Measurements from ENCODE around the gene DOCK2. TPM values are rescaled to one million over a fixed set of nuclear protein-coding genes. Genes with fewer than 3 reads are reported as not detected.

The DOCK2 gene
- total and polyA plus RNA-seq, 8 donors: 4.3 to 101 (median 5.3) TPM

- Histone ChIP-seq H3K27ac (no peak overlapping the region), H3K36me3 (no peaks in the 10 kb centered on the region), H3K4me3 (no peak overlapping the region), H3K27me3 (no peaks in the 10 kb centered on the region), H3K4me1 (peaks cover 0 to 33% of the 10 kb centered on the region in 2 donors), H3K9me3 (peaks cover 0 to 6% of the 10 kb centered on the region in 2 donors)
- ATAC-seq (peak; percentile 29), DNase-seq (no peak)
- intact Hi-C loops (cut with DNase I): no loop called here
- TF ChIP-seq CTCF (IDR thresholded peaks at IDR 0.05): no peak
These were observed 458.6 kb downstream of the DOCK2 start for GRCh38 chr5:170095646-170096045.

DNA sequence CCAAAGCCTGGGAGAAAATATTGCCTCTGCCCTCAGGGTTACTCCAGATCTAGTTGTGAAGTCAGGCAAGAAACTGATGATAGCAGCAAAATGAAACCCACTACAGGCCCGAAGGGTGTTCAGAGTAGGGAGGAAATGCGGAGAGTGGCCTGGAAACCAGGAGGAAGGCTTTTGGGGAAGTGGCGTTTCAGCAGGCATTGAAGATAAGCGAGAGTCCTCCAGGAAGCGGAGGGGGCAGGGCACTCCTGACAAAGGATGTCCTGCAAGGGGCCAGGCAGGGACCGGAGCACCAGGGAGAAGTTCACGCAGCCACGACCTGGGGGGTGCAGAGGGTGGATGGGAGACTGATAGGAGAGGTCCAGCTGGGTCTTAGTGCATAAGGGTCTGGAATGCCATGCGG is 460.9 kb downstream of the DOCK2 start:
- peaks cover 0 to 6% of the 10 kb centered on the region in 2 donors for H3K9me3 ChIP-seq
- H3K4me3 ChIP-seq: no peak overlapping the region
- H3K27ac ChIP-seq: no peak overlapping the region
- TF ChIP-seq CTCF (IDR thresholded peaks at IDR 0.05): no peak
- H3K27me3 ChIP-seq: no peaks in the 10 kb centered on the region
- DNase-seq: peak in 2 of 4 donors; percentile 24 to 48
- no peaks in the 10 kb centered on the region for H3K36me3 ChIP-seq
- intact Hi-C loops (cut with DNase I): no loop called here
- peaks cover 0 to 33% of the 10 kb centered on the region in 2 donors for H3K4me1 ChIP-seq
- ATAC-seq: no peak

- DNase-seq (peak in 3 of 4 donors; percentile 65 to 90 (median 82)), ATAC-seq (peak; percentile 85)
- peaks cover 0 to 32% of the 10 kb centered on the region in 2 donors for H3K4me1 ChIP-seq
- no peaks in the 10 kb centered on the region for H3K36me3 ChIP-seq
- peak; percentile 66 to 68 for TF ChIP-seq CTCF (IDR thresholded peaks at IDR 0.05)
- H3K27ac ChIP-seq: no peak overlapping the region
- H3K9me3 ChIP-seq: peaks cover 0 to 6% of the 10 kb centered on the region in 2 donors
- H3K27me3 ChIP-seq: no peaks in the 10 kb centered on the region
- no peak overlapping the region for H3K4me3 ChIP-seq
- intact Hi-C loops (cut with DNase I): no loop called here
These were observed 463.2 kb downstream of the DOCK2 start for GRCh38 chr5:170100066-170100943.

DNA sequence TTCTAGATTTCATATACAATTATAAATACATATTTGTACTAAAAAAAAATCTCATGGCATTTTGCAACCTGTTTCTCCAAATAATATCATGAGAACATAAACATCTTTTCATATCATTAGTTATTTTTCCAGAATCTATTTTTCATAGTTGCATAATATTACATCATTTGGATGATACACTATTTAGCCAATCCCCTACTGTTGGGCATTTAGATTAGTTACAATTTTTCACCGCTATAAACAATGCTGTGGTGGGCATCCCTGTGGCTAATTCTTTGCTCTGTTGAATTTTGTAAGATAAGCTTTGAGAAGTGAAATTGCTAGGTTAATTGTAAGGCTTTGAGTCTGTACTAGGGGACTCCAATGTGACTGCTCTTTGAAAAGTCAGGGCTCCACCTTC is 466.4 kb downstream of the DOCK2 start:
- no peaks in the 10 kb centered on the region for H3K27me3 ChIP-seq
- H3K27ac ChIP-seq: no peak overlapping the region
- peaks cover 0 to 5% of the 10 kb centered on the region in 2 donors for H3K4me1 ChIP-seq
- H3K9me3 ChIP-seq: peaks cover 0 to 6% of the 10 kb centered on the region in 2 donors
- intact Hi-C loops (cut with DNase I): no loop called here
- H3K4me3 ChIP-seq: no peak overlapping the region
- no peak for TF ChIP-seq CTCF (IDR thresholded peaks at IDR 0.05)
- DNase-seq: no peak
- ATAC-seq: no peak
- H3K36me3 ChIP-seq: no peaks in the 10 kb centered on the region

- intact Hi-C loops (cut with DNase I): no loop called here
- H3K4me1 ChIP-seq: peaks cover 0 to 5% of the 10 kb centered on the region in 2 donors
- no peak overlapping the region for H3K4me3 ChIP-seq
- ATAC-seq (no peak), DNase-seq (no peak)
- no peaks in the 10 kb centered on the region for H3K27me3 ChIP-seq
- no peaks in the 10 kb centered on the region for H3K36me3 ChIP-seq
- no peak overlapping the region for H3K27ac ChIP-seq
- peaks cover 0 to 1% of the 10 kb centered on the region in 2 donors for H3K9me3 ChIP-seq
- no peak for TF ChIP-seq CTCF (IDR thresholded peaks at IDR 0.05)
These were observed 467.2 kb downstream of the DOCK2 start for GRCh38 chr5:170104299-170104698.
